Measurements from ENCODE around the gene PEX6.

- TF ChIP-seq CTCF (IDR thresholded peaks at IDR 0.05) (no peak), CHD2 (IDR thresholded peaks at IDR 0.05; ENCODE audit: low read length, partially characterized antibody) (no peak), ELK1 (IDR thresholded peaks at IDR 0.05; ENCODE audit: low read depth, low read length) (no peak)
These were observed 38.4 kb downstream of the PEX6 start for GRCh38 chr6:42940493-42941045.
